Thyroid gland (tissue), 4 donors: Measurements from ENCODE around the gene SGTB.

Experiments
- POLR2A ChIP-seq, 2 donors: fragments of 450-650 bp; IDR thresholded peaks; one replicate each; pipeline ENCODE4 v1.6.1; 2017; ENCODE audit warnings: antibody characterized with exemption in 2 of 2, mild to moderate bottlenecking in 2 of 2, moderate library complexity in 1 of 2
- TF ChIP-seq, protein P1 (sequence below), 6 experiments: fragments of 200-600 bp in 3 of 6; fragments of 450-650 bp in 3 of 6; sonication (generic) in 3 of 6; IDR thresholded peaks; one replicate each; pipeline ENCODE4 v1.5.1; 2016 to 2019; ENCODE audit warnings: antibody characterized with exemption in 6 of 6, mild to moderate bottlenecking in 2 of 6, inconsistent platforms in 1 of 6, moderate library complexity in 1 of 6

DNA sequence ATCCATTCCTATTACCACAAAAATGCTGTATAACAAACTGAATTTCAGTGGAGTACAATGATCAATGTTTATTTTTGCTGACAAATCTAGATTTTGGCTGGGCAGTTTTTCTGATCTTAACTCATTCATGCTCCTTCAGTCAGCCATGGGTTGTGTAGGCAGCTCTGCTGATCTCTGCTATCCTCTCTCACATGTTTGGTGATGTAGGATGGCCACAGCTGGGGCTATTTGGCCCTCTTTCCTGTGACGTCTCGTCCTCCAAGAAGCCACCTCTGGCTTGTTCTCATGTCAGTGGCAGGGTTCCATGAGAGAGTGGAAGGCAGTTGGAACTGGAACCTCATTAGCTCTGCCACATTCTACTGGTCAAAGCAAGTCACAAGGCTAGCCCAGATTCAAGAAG lies 9.0 kb upstream of the SGTB start:
- TF ChIP-seq, protein P1, sequence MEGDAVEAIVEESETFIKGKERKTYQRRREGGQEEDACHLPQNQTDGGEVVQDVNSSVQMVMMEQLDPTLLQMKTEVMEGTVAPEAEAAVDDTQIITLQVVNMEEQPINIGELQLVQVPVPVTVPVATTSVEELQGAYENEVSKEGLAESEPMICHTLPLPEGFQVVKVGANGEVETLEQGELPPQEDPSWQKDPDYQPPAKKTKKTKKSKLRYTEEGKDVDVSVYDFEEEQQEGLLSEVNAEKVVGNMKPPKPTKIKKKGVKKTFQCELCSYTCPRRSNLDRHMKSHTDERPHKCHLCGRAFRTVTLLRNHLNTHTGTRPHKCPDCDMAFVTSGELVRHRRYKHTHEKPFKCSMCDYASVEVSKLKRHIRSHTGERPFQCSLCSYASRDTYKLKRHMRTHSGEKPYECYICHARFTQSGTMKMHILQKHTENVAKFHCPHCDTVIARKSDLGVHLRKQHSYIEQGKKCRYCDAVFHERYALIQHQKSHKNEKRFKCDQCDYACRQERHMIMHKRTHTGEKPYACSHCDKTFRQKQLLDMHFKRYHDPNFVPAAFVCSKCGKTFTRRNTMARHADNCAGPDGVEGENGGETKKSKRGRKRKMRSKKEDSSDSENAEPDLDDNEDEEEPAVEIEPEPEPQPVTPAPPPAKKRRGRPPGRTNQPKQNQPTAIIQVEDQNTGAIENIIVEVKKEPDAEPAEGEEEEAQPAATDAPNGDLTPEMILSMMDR (IDR thresholded peaks at IDR 0.05), result no peak
- no peak for TF ChIP-seq POLR2A (IDR thresholded peaks at IDR 0.05)
